Measurements from ENCODE around the gene RAB11B. TPM values are rescaled to one million over a fixed set of nuclear protein-coding genes. Genes with fewer than 3 reads are reported as not detected.

The RAB11B gene
- total and polyA plus RNA-seq, 2 of the 13 experiments (the other 11 are each of a cell fraction or from before 2014, with no cell fraction given) = 6.0 to 28.4 TPM

DNA sequence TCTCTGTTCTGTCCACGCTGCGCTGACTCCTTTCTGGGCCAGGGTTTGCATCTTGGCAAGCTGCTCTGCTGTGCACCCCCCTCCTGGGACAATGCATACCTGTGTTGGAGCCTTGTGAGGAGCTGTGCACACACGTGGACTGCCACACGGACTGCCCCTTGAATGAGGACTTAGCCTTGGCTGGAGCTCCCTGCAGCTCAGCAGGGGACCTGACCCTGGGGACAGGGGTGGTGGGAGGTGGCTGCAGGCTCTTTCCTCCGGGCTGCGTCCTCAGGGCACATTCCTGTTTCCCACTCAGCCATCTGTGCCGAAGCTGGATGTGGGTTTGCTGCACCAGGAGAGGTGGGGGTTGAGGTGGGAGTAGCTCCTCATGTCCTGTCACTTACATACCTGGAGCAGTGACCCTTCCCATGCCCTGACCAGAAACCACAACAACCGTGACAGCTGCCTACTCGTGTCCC is 8.2 kb downstream of the RAB11B start:
- H2AFZ ChIP-seq (ENCODE audit: low read length) = no peak overlapping the region
- H3K27me3 ChIP-seq (ENCODE audit: control insufficient read depth in 1 of 2, insufficient read depth in 2 of 2, low read length in 2 of 2) = no peaks in the 10 kb centered on the region
- no peak overlapping the region for H3K9ac ChIP-seq (ENCODE audit: insufficient read depth, low read depth, low read length)
- no peak for ATAC-seq
- H3K4me3 ChIP-seq (replicated peaks in 1 of 3; ENCODE audit: insufficient read depth in 1 of 3, low read depth in 2 of 3, low read length in 3 of 3) = no peak overlapping the region
- no peak overlapping the region for H3K4me2 ChIP-seq (ENCODE audit: low read depth, low read length)
- FAIRE-seq = no peak
- peaks cover 6 to 20% of the 10 kb centered on the region in 2 experiments; a peak in 4 of 5 replicates for H3K36me3 ChIP-seq (replicated peaks in 1 of 2; ENCODE audit: control insufficient read depth in 1 of 2, insufficient read depth in 2 of 2, low read length in 2 of 2)
- H4K20me1 ChIP-seq (ENCODE audit: insufficient read depth, low read length) = peaks cover 4% of the 10 kb centered on the region
- intact Hi-C loops (cut with micrococcal nuclease; ENCODE audit: unreplicated experiment) (no loop called here), in situ Hi-C loops (cut with HindIII; ENCODE audit: extremely low pct_ligation_motif_present, low pct_unique_long_range_greater_than_20kb) (loop anchor here (5.0 kb wide), 1 partner anchor 46 kb away; no protein-coding TSS in a partner anchor)
- ChIA-PET CTCF (ENCODE audit: low intra/inter-chr PET ratio, low total read pairs) (no interaction called here), POLR2A (interaction anchor here (0.6 kb wide), 1 partner anchor 50 kb away, joined by 3 read pairs; no protein-coding TSS in a partner anchor)
- BruUV-seq (replicated peaks) = no TSS peak
- no peak for DNase-seq (ENCODE audit: low spot score)
- 100% methylated on average over 2 of the region's 9 CpGs for WGBS (ENCODE audit: low lambda C conversion rate)
- H3K9me3 ChIP-seq (ENCODE audit: low read length) = no peaks in the 10 kb centered on the region
- H3K79me2 ChIP-seq (ENCODE audit: insufficient read depth, low read length) = peaks cover 32% of the 10 kb centered on the region
- peaks cover 47% of the 10 kb centered on the region for H3K4me1 ChIP-seq (ENCODE audit: insufficient read depth, low read length)
- H3K27ac ChIP-seq (ENCODE audit: extremely low read length, insufficient read depth, low read length) = no peak overlapping the region
- TF ChIP-seq SRSF9 (IDR thresholded peaks at IDR 0.05; ENCODE audit: borderline replicate concordance, insufficient read depth, low read depth, low read length, poor library complexity, severe bottlenecking) (no peak), AKAP8 (CRISPR knock-in tag; IDR thresholded peaks at IDR 0.05) (no peak), FLYWCH1 (CRISPR knock-in tag; IDR thresholded peaks at IDR 0.05) (no peak), ZNF12 (CRISPR knock-in tag; IDR thresholded peaks at IDR 0.05) (no peak), ZNF567 (CRISPR knock-in tag; IDR thresholded peaks at IDR 0.05; ENCODE audit: borderline replicate concordance) (no peak), POLR2AphosphoS2 (IDR thresholded peaks at IDR 0.05; ENCODE audit: low read depth, low read length) (no peak), HMGA1 (CRISPR knock-in tag; conservative IDR thresholded peaks at IDR 0.05) (no peak), IRX3 (CRISPR knock-in tag; IDR thresholded peaks at IDR 0.05; ENCODE audit: borderline replicate concordance, low read depth) (no peak)
- TF ChIP-seq, protein P1, sequence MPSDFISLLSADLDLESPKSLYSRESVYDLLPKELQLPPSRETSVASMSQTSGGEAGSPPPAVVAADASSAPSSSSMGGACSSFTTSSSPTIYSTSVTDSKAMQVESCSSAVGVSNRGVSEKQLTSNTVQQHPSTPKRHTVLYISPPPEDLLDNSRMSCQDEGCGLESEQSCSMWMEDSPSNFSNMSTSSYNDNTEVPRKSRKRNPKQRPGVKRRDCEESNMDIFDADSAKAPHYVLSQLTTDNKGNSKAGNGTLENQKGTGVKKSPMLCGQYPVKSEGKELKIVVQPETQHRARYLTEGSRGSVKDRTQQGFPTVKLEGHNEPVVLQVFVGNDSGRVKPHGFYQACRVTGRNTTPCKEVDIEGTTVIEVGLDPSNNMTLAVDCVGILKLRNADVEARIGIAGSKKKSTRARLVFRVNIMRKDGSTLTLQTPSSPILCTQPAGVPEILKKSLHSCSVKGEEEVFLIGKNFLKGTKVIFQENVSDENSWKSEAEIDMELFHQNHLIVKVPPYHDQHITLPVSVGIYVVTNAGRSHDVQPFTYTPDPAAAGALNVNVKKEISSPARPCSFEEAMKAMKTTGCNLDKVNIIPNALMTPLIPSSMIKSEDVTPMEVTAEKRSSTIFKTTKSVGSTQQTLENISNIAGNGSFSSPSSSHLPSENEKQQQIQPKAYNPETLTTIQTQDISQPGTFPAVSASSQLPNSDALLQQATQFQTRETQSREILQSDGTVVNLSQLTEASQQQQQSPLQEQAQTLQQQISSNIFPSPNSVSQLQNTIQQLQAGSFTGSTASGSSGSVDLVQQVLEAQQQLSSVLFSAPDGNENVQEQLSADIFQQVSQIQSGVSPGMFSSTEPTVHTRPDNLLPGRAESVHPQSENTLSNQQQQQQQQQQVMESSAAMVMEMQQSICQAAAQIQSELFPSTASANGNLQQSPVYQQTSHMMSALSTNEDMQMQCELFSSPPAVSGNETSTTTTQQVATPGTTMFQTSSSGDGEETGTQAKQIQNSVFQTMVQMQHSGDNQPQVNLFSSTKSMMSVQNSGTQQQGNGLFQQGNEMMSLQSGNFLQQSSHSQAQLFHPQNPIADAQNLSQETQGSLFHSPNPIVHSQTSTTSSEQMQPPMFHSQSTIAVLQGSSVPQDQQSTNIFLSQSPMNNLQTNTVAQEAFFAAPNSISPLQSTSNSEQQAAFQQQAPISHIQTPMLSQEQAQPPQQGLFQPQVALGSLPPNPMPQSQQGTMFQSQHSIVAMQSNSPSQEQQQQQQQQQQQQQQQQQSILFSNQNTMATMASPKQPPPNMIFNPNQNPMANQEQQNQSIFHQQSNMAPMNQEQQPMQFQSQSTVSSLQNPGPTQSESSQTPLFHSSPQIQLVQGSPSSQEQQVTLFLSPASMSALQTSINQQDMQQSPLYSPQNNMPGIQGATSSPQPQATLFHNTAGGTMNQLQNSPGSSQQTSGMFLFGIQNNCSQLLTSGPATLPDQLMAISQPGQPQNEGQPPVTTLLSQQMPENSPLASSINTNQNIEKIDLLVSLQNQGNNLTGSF (CRISPR knock-in tag; IDR thresholded peaks at IDR 0.05) = no peak
- TF ChIP-seq, protein P2, sequence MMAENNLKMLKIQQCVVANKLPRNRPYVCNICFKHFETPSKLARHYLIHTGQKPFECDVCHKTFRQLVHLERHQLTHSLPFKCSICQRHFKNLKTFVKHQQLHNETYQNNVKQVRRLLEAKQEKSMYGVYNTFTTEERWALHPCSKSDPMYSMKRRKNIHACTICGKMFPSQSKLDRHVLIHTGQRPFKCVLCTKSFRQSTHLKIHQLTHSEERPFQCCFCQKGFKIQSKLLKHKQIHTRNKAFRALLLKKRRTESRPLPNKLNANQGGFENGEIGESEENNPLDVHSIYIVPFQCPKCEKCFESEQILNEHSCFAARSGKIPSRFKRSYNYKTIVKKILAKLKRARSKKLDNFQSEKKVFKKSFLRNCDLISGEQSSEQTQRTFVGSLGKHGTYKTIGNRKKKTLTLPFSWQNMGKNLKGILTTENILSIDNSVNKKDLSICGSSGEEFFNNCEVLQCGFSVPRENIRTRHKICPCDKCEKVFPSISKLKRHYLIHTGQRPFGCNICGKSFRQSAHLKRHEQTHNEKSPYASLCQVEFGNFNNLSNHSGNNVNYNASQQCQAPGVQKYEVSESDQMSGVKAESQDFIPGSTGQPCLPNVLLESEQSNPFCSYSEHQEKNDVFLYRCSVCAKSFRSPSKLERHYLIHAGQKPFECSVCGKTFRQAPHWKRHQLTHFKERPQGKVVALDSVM (CRISPR knock-in tag; IDR thresholded peaks at IDR 0.05) = no peak
- TF ChIP-seq, protein P3, sequence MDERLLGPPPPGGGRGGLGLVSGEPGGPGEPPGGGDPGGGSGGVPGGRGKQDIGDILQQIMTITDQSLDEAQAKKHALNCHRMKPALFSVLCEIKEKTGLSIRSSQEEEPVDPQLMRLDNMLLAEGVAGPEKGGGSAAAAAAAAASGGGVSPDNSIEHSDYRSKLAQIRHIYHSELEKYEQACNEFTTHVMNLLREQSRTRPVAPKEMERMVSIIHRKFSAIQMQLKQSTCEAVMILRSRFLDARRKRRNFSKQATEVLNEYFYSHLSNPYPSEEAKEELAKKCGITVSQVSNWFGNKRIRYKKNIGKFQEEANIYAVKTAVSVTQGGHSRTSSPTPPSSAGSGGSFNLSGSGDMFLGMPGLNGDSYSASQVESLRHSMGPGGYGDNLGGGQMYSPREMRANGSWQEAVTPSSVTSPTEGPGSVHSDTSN (CRISPR knock-in tag; IDR thresholded peaks at IDR 0.05) = no peak
- TF ChIP-seq, protein P4, sequence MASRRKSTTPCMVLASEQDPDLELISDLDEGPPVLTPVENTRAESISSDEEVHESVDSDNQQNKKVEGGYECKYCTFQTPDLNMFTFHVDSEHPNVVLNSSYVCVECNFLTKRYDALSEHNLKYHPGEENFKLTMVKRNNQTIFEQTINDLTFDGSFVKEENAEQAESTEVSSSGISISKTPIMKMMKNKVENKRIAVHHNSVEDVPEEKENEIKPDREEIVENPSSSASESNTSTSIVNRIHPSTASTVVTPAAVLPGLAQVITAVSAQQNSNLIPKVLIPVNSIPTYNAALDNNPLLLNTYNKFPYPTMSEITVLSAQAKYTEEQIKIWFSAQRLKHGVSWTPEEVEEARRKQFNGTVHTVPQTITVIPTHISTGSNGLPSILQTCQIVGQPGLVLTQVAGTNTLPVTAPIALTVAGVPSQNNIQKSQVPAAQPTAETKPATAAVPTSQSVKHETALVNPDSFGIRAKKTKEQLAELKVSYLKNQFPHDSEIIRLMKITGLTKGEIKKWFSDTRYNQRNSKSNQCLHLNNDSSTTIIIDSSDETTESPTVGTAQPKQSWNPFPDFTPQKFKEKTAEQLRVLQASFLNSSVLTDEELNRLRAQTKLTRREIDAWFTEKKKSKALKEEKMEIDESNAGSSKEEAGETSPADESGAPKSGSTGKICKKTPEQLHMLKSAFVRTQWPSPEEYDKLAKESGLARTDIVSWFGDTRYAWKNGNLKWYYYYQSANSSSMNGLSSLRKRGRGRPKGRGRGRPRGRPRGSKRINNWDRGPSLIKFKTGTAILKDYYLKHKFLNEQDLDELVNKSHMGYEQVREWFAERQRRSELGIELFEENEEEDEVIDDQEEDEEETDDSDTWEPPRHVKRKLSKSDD (CRISPR knock-in tag; IDR thresholded peaks at IDR 0.05; ENCODE audit: low read depth) = no peak
- TF ChIP-seq, protein P5, sequence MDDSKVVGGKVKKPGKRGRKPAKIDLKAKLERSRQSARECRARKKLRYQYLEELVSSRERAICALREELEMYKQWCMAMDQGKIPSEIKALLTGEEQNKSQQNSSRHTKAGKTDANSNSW (CRISPR knock-in tag; IDR thresholded peaks at IDR 0.05; ENCODE audit: borderline replicate concordance) = no peak
